ENCODE results near the gene PIAS3. TPM values are rescaled to one million over a fixed set of nuclear protein-coding genes. Genes with fewer than 3 reads are reported as not detected.
A peak's percentile ranks its signal among the peaks of the same experiment; 100 is the strongest.
"Not testable (repeated sequence)": the region's sequence is repeated elsewhere in the genome, so short reads cannot be mapped to it uniquely, and the experiment has no call there.

The PIAS3 gene
- polyA plus RNA-seq, 1 donor from 2014 or later: 15.0 TPM

- peak; percentile 23 for TF ChIP-seq TAF1 (IDR thresholded peaks at IDR 0.05; ENCODE audit: low read depth)
These were observed 35.0 kb downstream of the PIAS3 start, which contains the start of the genes POLR3C and RNF115 (continued) for GRCh38 chr1:145823565-145824498.

DNA sequence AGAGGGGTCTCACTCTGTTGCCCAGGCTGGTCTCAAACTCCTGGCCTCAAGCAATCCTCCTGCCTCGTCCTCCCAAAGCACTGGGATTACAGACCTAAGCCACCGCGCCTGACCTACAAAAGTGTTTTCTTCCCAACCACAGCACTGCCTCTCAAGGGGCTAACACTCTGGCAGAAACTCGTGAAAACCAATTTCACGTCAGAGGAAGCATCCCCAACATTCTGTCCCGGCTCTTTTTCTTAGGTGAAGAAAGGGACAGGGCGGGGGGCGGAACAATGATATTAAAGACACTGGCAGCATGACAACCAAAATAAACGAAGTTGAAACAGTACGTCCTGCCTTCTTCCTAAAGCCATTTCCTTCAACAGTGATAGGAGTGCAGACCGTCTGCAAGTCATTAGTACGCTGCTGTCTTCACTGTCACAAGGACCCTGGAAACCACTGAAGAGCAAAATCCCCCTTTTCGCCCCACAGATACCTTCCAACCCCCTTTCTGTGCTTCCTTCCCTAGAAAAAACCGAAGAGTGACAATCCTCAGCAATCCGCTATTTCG, 36.0 kb downstream of the PIAS3 start:
- not testable (repeated sequence) for H3F3A ChIP-seq (ENCODE audit: insufficient read depth, low read length, poor library complexity, severe bottlenecking); H3K27ac ChIP-seq (ENCODE audit: low read length); H3K27me3 ChIP-seq (ENCODE audit: insufficient read depth, low read depth, low read length); H3K36me3 ChIP-seq (ENCODE audit: insufficient read depth, low read length); H4K20me1 ChIP-seq (ENCODE audit: insufficient read depth); H3K9ac ChIP-seq (ENCODE audit: low read length); H2AFZ ChIP-seq (ENCODE audit: low read depth, low read length); H3K9me3 ChIP-seq (ENCODE audit: low read length); H3K9me2 ChIP-seq (ENCODE audit: insufficient read depth, low read length); H3K4me2 ChIP-seq (ENCODE audit: low read length); H3K4me3 ChIP-seq (ENCODE audit: low read length)
- H3K79me2 ChIP-seq (replicated peaks; ENCODE audit: insufficient read depth, low read length): peaks cover 20% of the 10 kb centered on the region

DNA sequence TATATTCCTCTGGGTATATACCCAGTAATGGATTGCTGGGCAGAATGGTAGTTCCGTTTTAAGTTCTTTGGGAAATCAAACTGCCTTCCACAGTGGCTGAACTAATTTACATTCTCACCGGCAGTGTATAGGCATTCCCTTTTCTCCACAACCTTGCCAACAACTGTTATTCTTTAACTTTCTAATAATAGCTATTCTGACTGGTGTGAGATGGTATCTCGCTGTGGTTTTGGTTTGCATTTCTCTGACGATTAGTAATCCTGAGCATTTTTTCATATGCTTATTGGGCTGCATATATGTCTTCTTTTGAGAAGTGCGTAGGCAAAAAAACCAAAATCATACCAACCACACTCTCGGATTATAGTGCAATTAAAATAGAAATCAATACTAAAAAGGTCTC, 40.8 kb downstream of the PIAS3 start:
- not testable (repeated sequence) for H3K9ac ChIP-seq (ENCODE audit: low read length); H2AFZ ChIP-seq (ENCODE audit: low read depth, low read length); H3K27ac ChIP-seq (ENCODE audit: low read length); H4K20me1 ChIP-seq (ENCODE audit: insufficient read depth); H3K79me2 ChIP-seq (replicated peaks; ENCODE audit: insufficient read depth, low read length); H3K4me3 ChIP-seq (ENCODE audit: low read length); H3K27me3 ChIP-seq (ENCODE audit: insufficient read depth, low read depth, low read length); H3K9me2 ChIP-seq (ENCODE audit: insufficient read depth, low read length); H3K9me3 ChIP-seq (ENCODE audit: low read length); H3K36me3 ChIP-seq (ENCODE audit: insufficient read depth, low read length); H3K4me2 ChIP-seq (ENCODE audit: low read length); H3F3A ChIP-seq (ENCODE audit: insufficient read depth, low read length, poor library complexity, severe bottlenecking)

- not testable (repeated sequence) for H3K4me3 ChIP-seq (ENCODE audit: low read length); H2AFZ ChIP-seq (ENCODE audit: low read depth, low read length); H3K36me3 ChIP-seq (ENCODE audit: insufficient read depth, low read length); H4K20me1 ChIP-seq (ENCODE audit: insufficient read depth); H3F3A ChIP-seq (ENCODE audit: insufficient read depth, low read length, poor library complexity, severe bottlenecking); H3K27me3 ChIP-seq (ENCODE audit: insufficient read depth, low read depth, low read length); H3K27ac ChIP-seq (ENCODE audit: low read length); H3K4me2 ChIP-seq (ENCODE audit: low read length); H3K9ac ChIP-seq (ENCODE audit: low read length); H3K9me3 ChIP-seq (ENCODE audit: low read length); H3K9me2 ChIP-seq (ENCODE audit: insufficient read depth, low read length); H3K79me2 ChIP-seq (replicated peaks; ENCODE audit: insufficient read depth, low read length)
These were observed 45.7 kb downstream of the PIAS3 start for GRCh38 chr1:145812977-145813810.

- no peaks in the 10 kb centered on the region for H4K20me1 ChIP-seq (ENCODE audit: insufficient read depth)
- H3F3A ChIP-seq (ENCODE audit: insufficient read depth, low read length, poor library complexity, severe bottlenecking): no peaks in the 10 kb centered on the region
- H3K27me3 ChIP-seq (ENCODE audit: insufficient read depth, low read depth, low read length): no peaks in the 10 kb centered on the region
- H3K36me3 ChIP-seq (ENCODE audit: insufficient read depth, low read length): no peaks in the 10 kb centered on the region
- peaks cover 10% of the 10 kb centered on the region for H3K79me2 ChIP-seq (replicated peaks; ENCODE audit: insufficient read depth, low read length)
- H3K9me2 ChIP-seq (ENCODE audit: insufficient read depth, low read length): no peaks in the 10 kb centered on the region
- no peak overlapping the region for H3K27ac ChIP-seq (ENCODE audit: low read length)
- H3K4me2 ChIP-seq (ENCODE audit: low read length): no peak overlapping the region
- no peak overlapping the region for H3K9ac ChIP-seq (ENCODE audit: low read length)
- TF ChIP-seq RAD21 (conservative IDR thresholded peaks at IDR 0.05): no peak
- H3K9me3 ChIP-seq (ENCODE audit: low read length): no peaks in the 10 kb centered on the region
- H3K4me3 ChIP-seq (ENCODE audit: low read length): no peak overlapping the region
- H2AFZ ChIP-seq (ENCODE audit: low read depth, low read length): no peak overlapping the region
These were observed 52.0 kb downstream of the PIAS3 start for GRCh38 chr1:145806844-145807243.

All from neural cell (in vitro differentiated cells).